HT1080 (cell line): Measurements from ENCODE around the gene KCNN4. TPM values are rescaled to one million over a fixed set of nuclear protein-coding genes. Genes with fewer than 3 reads are reported as not detected.

Source experiments
- DNase-seq: peaks from one replicate; pipeline ENCODE4 v3.0.0-alpha.2; 2015; ENCODE audit warnings: low read depth
- total RNA-seq: library from RNA; depleted of rRNA; stranded (reverse); fragments of >200 nt; shearing (Covaris generic); gene quantifications from 2 replicates; pipeline ENCODE4 v1.2.3, GENCODE V29; 2014

KCNN4 gene
- total RNA-seq, 1 experiment from 2014 or later: 108 TPM

GRCh38 chr19:43749898-43750297, 30.9 kb downstream of the KCNN4 start:
- DNase-seq: no peak

- DNase-seq: no peak
Observed at GRCh38 chr19:43749152-43749551, 31.6 kb downstream of the KCNN4 start.

GRCh38 chr19:43748685-43749084, 32.1 kb downstream of the KCNN4 start:
- no peak for DNase-seq

- DNase-seq: no peak
Observed at GRCh38 chr19:43748205-43748594, 32.6 kb downstream of the KCNN4 start.

GRCh38 chr19:43747557-43748204, 33.1 kb downstream of the KCNN4 start:
- peak; percentile 60 for DNase-seq

- DNase-seq: no peak
Observed at GRCh38 chr19:43743059-43743458, 37.7 kb downstream of the KCNN4 start.

GRCh38 chr19:43741075-43741825, 39.5 kb downstream of the KCNN4 start:
- DNase-seq: no peak

- no peak for DNase-seq
Observed at GRCh38 chr19:43739439-43740235, 41.1 kb downstream of the KCNN4 start.

GRCh38 chr19:43738780-43739211, 42.0 kb downstream of the KCNN4 start:
- DNase-seq: no peak

- DNase-seq: no peak
Observed at GRCh38 chr19:43735957-43736356, 44.8 kb downstream of the KCNN4 start.

- DNase-seq: no peak
Observed at GRCh38 chr19:43735013-43735412, 45.8 kb downstream of the KCNN4 start.

- DNase-seq: no peak
Observed at GRCh38 chr19:43731846-43732245, 48.9 kb downstream of the KCNN4 start.

GRCh38 chr19:43731346-43731745, 49.4 kb downstream of the KCNN4 start:
- DNase-seq: no peak

GRCh38 chr19:43729919-43730318, 50.9 kb downstream of the KCNN4 start:
- DNase-seq: no peak

GRCh38 chr19:43727593-43727853, 53.2 kb downstream of the KCNN4 start:
- DNase-seq: no peak

- no peak for DNase-seq
Observed at GRCh38 chr19:43726736-43727592, 53.8 kb downstream of the KCNN4 start.

GRCh38 chr19:43725468-43725867, 55.3 kb downstream of the KCNN4 start:
- no peak for DNase-seq

- DNase-seq: no peak
Observed at GRCh38 chr19:43724896-43725295, 55.9 kb downstream of the KCNN4 start.

- peak; percentile 24 for DNase-seq
Observed at GRCh38 chr19:43723588-43723987, 57.2 kb downstream of the KCNN4 start.

GRCh38 chr19:43721469-43722048, 59.2 kb downstream of the KCNN4 start:
- DNase-seq: no peak

GRCh38 chr19:43720936-43721335, 59.8 kb downstream of the KCNN4 start:
- no peak for DNase-seq
